Adrenal gland (tissue), 12 donors: ENCODE measurements around the gene BUD13. TPM values are rescaled to one million over a fixed set of nuclear protein-coding genes. Genes with fewer than 3 reads are reported as not detected.

Experiments used
- DNase-seq, 7 donors: peaks; one replicate each; pipeline ENCODE4 v3.0.0-alpha.2; 2019 to 2020
- H3K27ac ChIP-seq, 5 donors: fragments of 200-600 bp; sonication (generic) in 4 of 5; 1 replicate in 3 of 5; 2 replicates in 2 of 5; pipeline versions ENCODE4 v1.5.1 to v1.8.0; 2016 to 2020; ENCODE audit warnings: mild to moderate bottlenecking in 1 of 5
- H3K27me3 ChIP-seq: fragments of 200-600 bp; 2 replicates; pipeline ENCODE4 v1.8.0; 2021
- H3K36me3 ChIP-seq, 2 donors: fragments of 200-600 bp; replicated peaks in 1 of 2; 1 replicate in 1 of 2; 2 replicates in 1 of 2; pipeline versions ENCODE4 v1.5.1 to v1.8.0; 2018 to 2022
- H3K4me1 ChIP-seq, 2 donors: fragments of 200-600 bp; replicated peaks in 1 of 2; 1 replicate in 1 of 2; 2 replicates in 1 of 2; pipeline versions ENCODE4 v1.5.1 to v1.8.0; 2018 to 2021
- H3K4me3 ChIP-seq, 4 donors: fragments of 200-600 bp; sonication (generic) in 3 of 4; one replicate each; pipeline ENCODE4 v1.5.1; 2016 to 2018
- H3K9me3 ChIP-seq, 3 donors: fragments of 200-600 bp; sonication (generic) in 1 of 3; replicated peaks in 1 of 3; 1 replicate in 2 of 3; 2 replicates in 1 of 3; pipeline versions ENCODE4 v1.5.1 to v1.8.0; 2016 to 2021
- CTCF ChIP-seq, 6 experiments: fragments of 450-650 bp in 4 of 6; fragments of 200-600 bp in 2 of 6; sonication (generic) in 1 of 6; IDR thresholded peaks; 1 replicate in 5 of 6; 2 replicates in 1 of 6; pipeline versions ENCODE4 v1.5.1 to v1.8.0; 2016 to 2021; ENCODE audit warnings: antibody characterized with exemption in 6 of 6, mild to moderate bottlenecking in 2 of 6, moderate library complexity in 1 of 6
- POLR2A ChIP-seq, 2 donors: fragments of 450-650 bp; IDR thresholded peaks; one replicate each; pipeline ENCODE4 v1.6.1; 2017; ENCODE audit warnings: antibody characterized with exemption in 2 of 2, mild to moderate bottlenecking in 2 of 2, moderate library complexity in 1 of 2
- WGBS, 4 donors: extraction: QIAGEN DNeasy Blood & Tissue Kit in 2 of 4; methylation state at CpG; one replicate each; pipeline versions ENCODE4 v1.1.5 to v1.1.7; 2013 to 2017; 5-methylcytosine and 5-hydroxymethylcytosine counted together
- intact Hi-C, 2 donors: fragments of 100-400 bp; cut with DNase I; formaldehyde crosslinking; loops; one replicate each; pipeline versions ENCODE4 v1.14.1 to v1.15.0; 2022 to 2023
- polyA plus RNA-seq, 3 donors: library from polyadenylated mRNA; stranded (reverse); fragments of 200-250 nt in 2 of 3; fragments of 350-450 nt in 1 of 3; fragmentation: Illumina TruSeq in 1 of 3; extraction: RNeasy Lipid Tissue Mini Kit (QIAGEN cat#74804) in 1 of 3; gene quantifications; one replicate each; pipeline ENCODE4 v1.2.3, GENCODE V29; 2013 to 2014
- total RNA-seq, 9 donors: library from RNA; depleted of rRNA in 4 of 9; stranded (reverse); fragments of >200 nt in 4 of 9; fragments of 120-200 nt in 1 of 9; fragmentation: NEBNext Ultra II Directional in 1 of 9; extraction: Animal tissue kit (Norgen Biotek cat#: 25700) in 1 of 9; gene quantifications; one replicate each; pipeline versions ENCODE4 v1.1.0 to v1.2.4, GENCODE V29; 2013 to 2023
- donor health status: healthy with polysubstance abuse.
- donor health status: Bipolar disorder and iron deficiency.
- donor health status: DM: yes; HTN: yes; CAD: no.
- donor health status: DM: no; HTN: no; CAD: no.
- donor health status: DM: no; HTN: no; CAD: no.
- donor health status: DM: yes; HTN: yes; CAD: no.

The BUD13 gene
- total and polyA plus RNA-seq, 12 donors = 7.5 to 20.4 (median 11.4) TPM

- WGBS, 4 donors = 61 to 82% (median 69%) methylated on average over 6 to 8 of the region's 8 CpGs
- Histone ChIP-seq H3K27ac (no peak overlapping the region), H3K4me1 (peaks cover 0 to under 1% of the 10 kb centered on the region in 2 donors), H3K9me3 (no peaks in the 10 kb centered on the region), H3K4me3 (no peak overlapping the region), H3K36me3 (no peaks in the 10 kb centered on the region), H3K27me3 (no peaks in the 10 kb centered on the region)
- no peak for DNase-seq
- intact Hi-C loops = loop anchor here (5.0 to 10.0 kb wide), 4 partner anchors 45 to 315 kb away; partner anchors contain the start of gene APOA1 (in 1 of the 2)
- TF ChIP-seq CTCF (IDR thresholded peaks at IDR 0.05) (no peak), POLR2A (IDR thresholded peaks at IDR 0.05) (no peak)
These were observed 19.5 kb upstream of the BUD13 start for GRCh38 chr11:116792144-116792868.

GRCh38 chr11:116791813-116792143 lies 19.0 kb upstream of the BUD13 start, which contains the start of gene APOA5:
TSS of gene APOA5 (minus strand) at chr11:116791879. CDS start at chr11:116791860, 19 bp downstream.
- WGBS, 4 donors = 79 to 92% (median 86%) methylated on average over 7 of the region's 7 CpGs
- H3K27ac ChIP-seq = no peak within 1 kb of the TSS
- intact Hi-C loops = loop anchor here (5.0 to 10.0 kb wide), 4 partner anchors 46 to 316 kb away; partner anchors contain the start of gene APOA1 (in 1 of the 2)
- no peak for DNase-seq
- TF ChIP-seq POLR2A (IDR thresholded peaks at IDR 0.05) = no peak
- TF ChIP-seq CTCF (IDR thresholded peaks at IDR 0.05) = no peak
- no peak within 1 kb of the TSS for H3K4me3 ChIP-seq
- H3K9me3 ChIP-seq = no peaks in the 10 kb centered on the region
- no peaks in the 10 kb centered on the region for H3K36me3 ChIP-seq
- no peaks in the 10 kb centered on the region for H3K27me3 ChIP-seq
- peaks cover 0 to 6% of the 10 kb centered on the region in 2 donors for H3K4me1 ChIP-seq

- H3K4me3 ChIP-seq = no peak overlapping the region
- no peaks in the 10 kb centered on the region for H3K27me3 ChIP-seq
- H3K4me1 ChIP-seq = peaks cover 0 to 9% of the 10 kb centered on the region in 2 donors
These were observed 18.4 kb upstream of the BUD13 start for GRCh38 chr11:116791002-116791812.

More at GRCh38 chr11:116791002-116791812, 18.4 kb upstream of the BUD13 start:
- DNase-seq = peak; percentile 66 to 89 (median 80)
- Histone ChIP-seq H3K36me3 (peaks cover 0 to under 1% of the 10 kb centered on the region in 2 donors), H3K9me3 (no peaks in the 10 kb centered on the region), H3K27ac (no peak overlapping the region)
- intact Hi-C loops = loop anchor here (5.0 to 10.0 kb wide), 4 partner anchors 46 to 316 kb away; partner anchors contain the start of gene APOA1 (in 1 of the 2)
- WGBS, 4 donors = 26 to 35% (median 27%) methylated on average over 12 to 31 of the region's 31 CpGs
- TF ChIP-seq POLR2A (IDR thresholded peaks at IDR 0.05) (no peak), CTCF (IDR thresholded peaks at IDR 0.05) (peak; percentile 79 to 93 (median 85))
